Fibroblast of mammary gland (primary cell): ENCODE data around the gene C1QBP.
A peak's percentile ranks its signal among the peaks of the same experiment; 100 is the strongest.

ENCODE experiments used
- DNase-seq: peaks from one replicate; pipeline ENCODE4 v3.0.0-alpha.2; 2010; ENCODE audit warnings: low read depth
- H3K4me3 ChIP-seq: 2 replicates; pipeline ENCODE4 v1.5.1; 2011; ENCODE audit warnings: low read depth, mild to moderate bottlenecking, low read length, moderate library complexity; ENCODE audit not compliant: control insufficient read depth
- CTCF ChIP-seq: conservative IDR thresholded peaks from 2 replicates; pipeline ENCODE4 v1.5.1; 2011; ENCODE audit warnings: low read depth, low read length, inconsistent platforms; ENCODE audit not compliant: control insufficient read depth, insufficient read depth

Gene C1QBP

DNA sequence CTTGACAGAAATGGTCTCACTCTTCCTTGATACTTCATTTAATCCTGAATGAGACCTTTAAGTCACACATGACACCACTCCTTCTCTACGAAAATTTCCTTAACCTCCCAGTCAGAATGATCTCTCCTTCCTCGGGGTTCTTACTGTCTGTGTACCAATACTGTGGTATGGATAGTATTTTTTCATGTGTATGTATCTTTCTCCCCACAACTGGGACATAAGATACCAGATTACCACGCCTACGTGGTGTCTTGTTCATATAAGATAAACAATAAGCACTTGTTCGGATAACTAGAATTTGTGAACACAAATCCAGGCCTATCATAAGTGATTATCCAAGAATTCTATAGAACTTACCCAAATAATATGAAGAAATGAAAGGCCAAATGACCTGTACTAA is 30.8 kb downstream of the C1QBP start:
- TF ChIP-seq CTCF: no peak
- DNase-seq: no peak
- no peak overlapping the region for H3K4me3 ChIP-seq

GRCh38 chr17:5405400-5405799 is 33.6 kb downstream of the C1QBP start:
- no peak overlapping the region for H3K4me3 ChIP-seq
- TF ChIP-seq CTCF: no peak
- no peak for DNase-seq

DNA sequence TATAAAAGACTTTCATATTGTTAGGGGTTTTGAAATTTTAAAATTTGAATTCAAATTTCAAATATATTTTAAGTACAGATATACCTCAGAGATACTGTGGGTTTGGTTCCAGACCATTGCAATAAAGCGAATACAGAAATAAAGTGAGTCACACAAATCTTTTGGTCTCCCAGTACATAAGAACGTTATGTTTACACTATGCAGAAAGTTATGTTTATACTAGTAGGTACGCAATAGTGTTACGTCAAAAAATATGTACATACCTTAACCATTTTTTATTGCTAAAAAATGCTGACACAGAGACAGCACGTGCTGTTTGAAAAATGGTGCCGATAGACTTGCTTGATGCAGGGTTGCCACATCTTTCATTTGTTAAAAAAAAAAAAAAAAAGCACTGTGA is 39.2 kb downstream of the C1QBP start:
- no peak for TF ChIP-seq CTCF
- no peak overlapping the region for H3K4me3 ChIP-seq
- no peak for DNase-seq

DNA sequence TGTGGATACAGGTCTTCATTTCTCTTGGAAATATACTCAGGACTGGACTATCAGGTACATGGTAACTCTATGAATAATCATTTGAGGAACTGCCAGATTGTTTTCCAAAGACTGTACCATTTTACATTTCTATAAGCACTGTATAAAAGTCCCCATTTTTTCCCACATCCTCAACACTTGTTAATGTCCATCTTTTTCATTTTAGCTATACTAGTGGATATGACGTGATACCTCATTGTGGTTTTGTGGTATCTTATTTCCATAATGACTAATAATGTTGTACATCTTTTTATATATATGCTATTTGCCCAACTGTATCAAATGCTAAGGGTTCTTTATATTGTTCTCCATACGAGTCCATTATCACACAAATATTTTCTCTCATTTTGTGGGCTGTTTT is 42.3 kb downstream of the C1QBP start:
- no peak for TF ChIP-seq CTCF

DNA sequence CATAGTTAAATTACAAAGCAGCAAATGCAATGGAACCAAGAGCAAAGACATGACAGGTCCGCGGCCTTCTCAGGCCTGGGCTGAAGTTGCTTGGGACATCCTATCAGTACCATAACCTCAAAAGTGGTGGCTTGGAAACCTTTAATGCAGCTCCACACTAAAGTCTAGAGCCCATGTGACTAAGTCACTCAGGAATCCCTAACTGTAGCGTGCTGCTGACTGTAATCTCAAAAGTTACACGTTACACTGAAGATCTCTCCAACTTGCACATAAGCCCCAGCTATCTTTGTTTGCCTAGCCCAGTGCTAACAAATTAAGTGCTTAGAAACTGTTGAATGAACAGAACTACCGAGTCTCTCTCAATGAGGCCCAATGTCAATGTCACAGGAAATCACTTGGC is 47.3 kb downstream of the C1QBP start:
- no peak overlapping the region for H3K4me3 ChIP-seq
- DNase-seq: no peak
- TF ChIP-seq CTCF: no peak

More for the DNA sequence above, 42.3 kb downstream of the C1QBP start:
- DNase-seq: peak; percentile 18
- H3K4me3 ChIP-seq: no peak overlapping the region
